ENCODE measurements around the gene THSD7B. TPM values are rescaled to one million over a fixed set of nuclear protein-coding genes. Genes with fewer than 3 reads are reported as not detected.

Gene THSD7B
- total and polyA plus RNA-seq, 9 of the 15 experiments (the other 6 are each of a cell fraction or from before 2014, with no cell fraction given) = not detected

- Histone ChIP-seq H3K9me1 (ENCODE audit: control insufficient read depth, insufficient read depth, low read length) (no peaks in the 10 kb centered on the region), H3K79me2 (ENCODE audit: control insufficient read depth, insufficient read depth, low read length) (no peaks in the 10 kb centered on the region), H3K36me3 (ENCODE audit: control insufficient read depth, insufficient read depth, low read length) (no peaks in the 10 kb centered on the region), H3K27me3 (ENCODE audit: control insufficient read depth in 2 of 2, insufficient read depth in 2 of 2, low read length in 2 of 2) (peaks cover 0 to 4% of the 10 kb centered on the region in 2 experiments; a peak in 1 of 5 replicates), H3K9me3 (replicated peaks; ENCODE audit: control insufficient read depth, insufficient read depth, low read depth, low read length) (no peaks in the 10 kb centered on the region), H3K4me1 (replicated peaks in 1 of 2; ENCODE audit: control insufficient read depth in 2 of 2, insufficient read depth in 2 of 2, low read length in 2 of 2) (no peaks in the 10 kb centered on the region), H3K4me2 (ENCODE audit: insufficient read depth, low read length) (no peak overlapping the region), H3K9ac (ENCODE audit: insufficient read depth in 1 of 2, low read depth in 2 of 2, low read length in 2 of 2) (no peak overlapping the region), H3K4me3 (no peak overlapping the region), H4K20me1 (replicated peaks; ENCODE audit: control insufficient read depth, insufficient read depth, low read length) (no peaks in the 10 kb centered on the region), H3K27ac (ENCODE audit: extremely low read depth, low read depth, low read length) (no peak overlapping the region), H2AFZ (ENCODE audit: low read depth, low read length) (no peak overlapping the region)
- in situ Hi-C loops (cut with MboI) (no loop called here), intact Hi-C loops (cut with micrococcal nuclease) (no loop called here)
- FAIRE-seq (no peak), DNase-seq (ENCODE audit: extremely low read depth in 1 of 4, low spot score in 3 of 4) (no peak), ATAC-seq (no peak)
- TF ChIP-seq RBM14 (IDR thresholded peaks at IDR 0.05; ENCODE audit: borderline replicate concordance, insufficient read depth, low read depth, low read length) = no peak
- no peak for TF ChIP-seq SAFB2 (IDR thresholded peaks at IDR 0.05; ENCODE audit: borderline replicate concordance, low read depth, low read length, severe bottlenecking)
- no peak for TF ChIP-seq RBBP5 (IDR thresholded peaks at IDR 0.05; ENCODE audit: borderline replicate concordance, insufficient read depth, low read length, poor library complexity, severe bottlenecking)
- no peak for TF ChIP-seq SMARCC2 (IDR thresholded peaks at IDR 0.05; ENCODE audit: low read depth)
- WGBS (ENCODE audit: insufficient coverage, low coverage, missing lambda C conversion rate) = 0% methylated on average over 1 of the region's 1 CpG
- BruUV-seq (replicated peaks) = no TSS peak
- ChIA-PET POLR2A (no interaction called here), CTCF (ENCODE audit: low intra/inter-chr PET ratio) (no interaction called here)
These were observed 5.0 kb downstream of the THSD7B start for GRCh38 chr2:136770384-136770783.

- 0% methylated on average over 2 of the region's 2 CpGs for WGBS (ENCODE audit: insufficient coverage, low coverage, missing lambda C conversion rate)
- Histone ChIP-seq H3K36me3 (ENCODE audit: control insufficient read depth, insufficient read depth, low read length) (no peaks in the 10 kb centered on the region), H3K9me1 (ENCODE audit: control insufficient read depth, insufficient read depth, low read length) (no peaks in the 10 kb centered on the region), H3K79me2 (ENCODE audit: control insufficient read depth, insufficient read depth, low read length) (no peaks in the 10 kb centered on the region), H3K4me1 (replicated peaks in 1 of 2; ENCODE audit: control insufficient read depth in 2 of 2, insufficient read depth in 2 of 2, low read length in 2 of 2) (no peaks in the 10 kb centered on the region), H3K27ac (ENCODE audit: extremely low read depth, low read depth, low read length) (no peak overlapping the region), H3K9ac (ENCODE audit: insufficient read depth in 1 of 2, low read depth in 2 of 2, low read length in 2 of 2) (no peak overlapping the region), H3K27me3 (ENCODE audit: control insufficient read depth in 2 of 2, insufficient read depth in 2 of 2, low read length in 2 of 2) (no peaks in the 10 kb centered on the region), H3K4me2 (ENCODE audit: insufficient read depth, low read length) (no peak overlapping the region), H3K4me3 (no peak overlapping the region), H3K9me3 (replicated peaks; ENCODE audit: control insufficient read depth, insufficient read depth, low read depth, low read length) (0 out of 2 replicates have a peak, but pooled peaks cover 1% of the 10 kb centered on the region), H4K20me1 (replicated peaks; ENCODE audit: control insufficient read depth, insufficient read depth, low read length) (no peaks in the 10 kb centered on the region), H2AFZ (ENCODE audit: low read depth, low read length) (no peak overlapping the region)
- CTCF ChIA-PET (ENCODE audit: low intra/inter-chr PET ratio) = no interaction called here
- POLR2A ChIA-PET = no interaction called here
- no TSS peak for BruUV-seq (replicated peaks)
- in situ Hi-C loops (cut with MboI) = no loop called here
- no peak for FAIRE-seq
- intact Hi-C loops (cut with micrococcal nuclease) = no loop called here
- DNase-seq (ENCODE audit: extremely low read depth in 1 of 4, low spot score in 3 of 4) = no peak
- no peak for ATAC-seq
- no peak for TF ChIP-seq OTX1 (CRISPR knock-in tag; IDR thresholded peaks at IDR 0.05)
- TF ChIP-seq ZFPM2 (CRISPR knock-in tag; IDR thresholded peaks at IDR 0.05) = no peak
- TF ChIP-seq HLTF (IDR thresholded peaks at IDR 0.05) = no peak
- TF ChIP-seq ZNF12 (CRISPR knock-in tag; IDR thresholded peaks at IDR 0.05) = no peak
- TF ChIP-seq TRIM28 (IDR thresholded peaks at IDR 0.05) = no peak
- TF ChIP-seq CAMTA2 (CRISPR knock-in tag; conservative IDR thresholded peaks at IDR 0.05) = no peak
- TF ChIP-seq RBM14 (IDR thresholded peaks at IDR 0.05; ENCODE audit: borderline replicate concordance, insufficient read depth, low read depth, low read length) = no peak
- no peak for TF ChIP-seq GABPA (tag; conservative IDR thresholded peaks at IDR 0.05; ENCODE audit: low read depth)
- TF ChIP-seq ZBTB26 (CRISPR knock-in tag; IDR thresholded peaks at IDR 0.05) = no peak
- TF ChIP-seq HNRNPUL1 (IDR thresholded peaks at IDR 0.05; ENCODE audit: low read length) = no peak
- no peak for TF ChIP-seq ZNF449 (CRISPR knock-in tag; IDR thresholded peaks at IDR 0.05)
- no peak for TF ChIP-seq TEAD4 (IDR thresholded peaks at IDR 0.05; ENCODE audit: low read length)
- TF ChIP-seq TEAD4 (CRISPR knock-in tag; IDR thresholded peaks at IDR 0.05; ENCODE audit: borderline replicate concordance) = no peak
These were observed 12.0 kb downstream of the THSD7B start for GRCh38 chr2:136777391-136777790.

Measured in K562 (cell line).